ENCODE data around the gene ATF2.

ATF2 gene

DNA sequence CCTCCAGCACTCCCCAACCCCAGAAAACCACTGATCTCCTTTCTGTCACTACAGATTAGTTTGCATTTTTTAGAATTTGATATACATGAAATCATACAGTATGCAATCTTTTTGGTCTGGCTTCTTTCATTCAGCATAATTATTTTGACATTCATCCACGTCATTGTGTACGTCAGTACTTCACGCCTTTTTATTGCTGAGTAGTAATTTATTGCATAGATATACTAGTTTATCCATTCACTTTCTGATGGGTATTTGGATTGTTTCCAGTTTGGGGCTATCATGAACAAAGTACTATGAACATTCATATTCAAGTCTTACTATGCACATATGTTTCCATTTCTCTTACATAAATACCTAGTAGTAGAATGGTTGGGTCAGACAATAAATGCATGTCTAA, 142.8 kb downstream of the ATF2 start:
- DNase-seq (ENCODE audit: low spot score) = no peak

DNA sequence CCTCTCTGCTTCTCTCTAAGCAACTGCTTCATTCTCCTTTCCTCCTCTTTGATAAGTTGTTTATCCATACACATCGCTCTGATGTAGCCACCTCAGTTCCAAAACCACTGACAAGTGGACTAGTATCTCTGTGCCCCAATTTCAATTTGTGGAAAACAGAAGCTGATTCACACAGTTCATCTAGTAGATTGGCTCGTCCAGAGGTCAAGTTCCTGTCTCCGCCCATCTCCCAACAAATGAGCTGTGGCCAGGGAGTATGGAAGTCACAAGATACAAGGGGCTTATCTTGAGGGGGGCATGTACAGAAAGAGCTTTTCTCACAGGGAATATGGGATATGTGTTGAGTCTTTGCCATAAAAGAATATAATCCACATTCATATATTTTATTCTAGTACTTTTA, 145.1 kb downstream of the ATF2 start:
- no peak for DNase-seq (ENCODE audit: low spot score)

Data from hematopoietic multipotent progenitor cell treated with erythropoietin and hydrocortisone succinate and interleukin-3 and kit ligand, for 17 days (in vitro differentiated cells).